Activated CD4-positive, alpha-beta T cell treated with anti-CD3 and anti-CD28 coated beads, Interleukin-2, amount 50 U/mL, for 48 hours (primary cell): ENCODE results near the gene AVPR1B.

ENCODE experiments used
- DNase-seq, 2 experiments: peaks; one replicate each; pipeline ENCODE4 v3.0.0-alpha.2; 2020

AVPR1B gene, protein sequence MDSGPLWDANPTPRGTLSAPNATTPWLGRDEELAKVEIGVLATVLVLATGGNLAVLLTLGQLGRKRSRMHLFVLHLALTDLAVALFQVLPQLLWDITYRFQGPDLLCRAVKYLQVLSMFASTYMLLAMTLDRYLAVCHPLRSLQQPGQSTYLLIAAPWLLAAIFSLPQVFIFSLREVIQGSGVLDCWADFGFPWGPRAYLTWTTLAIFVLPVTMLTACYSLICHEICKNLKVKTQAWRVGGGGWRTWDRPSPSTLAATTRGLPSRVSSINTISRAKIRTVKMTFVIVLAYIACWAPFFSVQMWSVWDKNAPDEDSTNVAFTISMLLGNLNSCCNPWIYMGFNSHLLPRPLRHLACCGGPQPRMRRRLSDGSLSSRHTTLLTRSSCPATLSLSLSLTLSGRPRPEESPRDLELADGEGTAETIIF

DNA sequence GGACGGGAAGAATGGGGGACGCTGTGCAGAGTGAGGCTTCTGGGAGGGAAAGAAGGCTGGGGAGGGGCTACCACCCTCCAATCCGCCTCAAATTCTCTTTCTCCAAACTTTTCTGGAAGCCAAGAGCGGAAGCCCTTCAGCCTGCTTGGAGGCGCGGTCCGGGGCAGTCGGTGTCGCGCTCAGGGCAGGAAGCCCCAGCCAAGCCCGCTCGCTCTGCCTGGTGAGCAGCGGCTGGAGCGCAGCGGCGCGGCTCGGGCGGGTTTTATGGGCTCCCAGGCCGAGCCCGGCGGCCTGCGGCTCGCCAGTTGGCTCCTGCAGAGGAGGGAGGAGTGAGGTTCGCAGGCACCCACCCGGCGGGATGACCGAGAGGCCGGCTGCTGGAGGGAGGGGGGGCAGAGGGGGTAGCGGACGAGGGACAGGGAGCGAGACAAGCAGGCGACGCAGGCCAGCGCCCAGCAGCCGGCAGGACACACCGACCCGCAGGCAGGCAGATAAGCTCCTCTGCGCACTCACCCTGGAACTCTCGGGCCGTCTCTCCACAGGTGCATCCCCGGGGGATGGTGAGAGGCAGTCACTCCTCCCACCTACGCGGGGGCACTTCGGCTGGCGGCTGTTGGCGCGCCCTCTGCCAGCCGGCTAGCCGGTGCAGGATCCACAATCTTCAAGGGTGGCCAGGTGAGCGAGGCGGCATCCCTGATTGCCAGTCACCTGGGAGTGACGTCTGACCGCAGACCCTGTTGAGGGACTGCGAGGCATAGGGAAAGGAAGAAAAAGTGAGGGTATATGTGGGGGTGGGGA is at the start of gene AVPR1B:
TSS of gene AVPR1B (minus strand) at position 238 of the 798 bp plus-strand sequence. CDS start 498 bp downstream, outside the sequence.
- DNase-seq: peak; percentile 29 to 38

DNA sequence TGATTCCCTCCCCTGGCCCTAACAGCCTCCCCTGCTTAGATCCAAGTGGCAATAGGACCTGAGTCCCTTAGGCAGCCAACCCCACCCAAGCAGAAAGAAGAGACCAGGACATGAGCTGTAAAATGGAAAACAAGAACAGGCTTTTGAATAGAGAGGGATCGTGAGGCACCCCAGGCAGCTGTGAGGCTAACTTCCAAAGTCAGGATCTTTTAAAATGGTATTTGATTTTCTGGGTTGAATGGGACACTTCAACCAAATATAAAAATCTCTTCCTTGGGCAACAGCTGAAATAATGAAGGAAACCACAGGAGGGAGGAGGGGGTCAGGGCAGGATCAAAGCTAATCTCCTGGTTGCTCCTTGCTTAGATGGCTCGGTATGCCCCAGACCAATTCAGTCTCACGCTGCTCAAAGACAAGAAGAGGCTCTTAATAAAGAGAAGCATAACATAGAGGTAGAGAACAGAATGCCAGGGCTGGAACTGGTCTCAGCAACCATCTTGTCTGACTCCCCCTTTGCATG is 28.6 kb upstream of the AVPR1B start:
- DNase-seq: no peak

DNA sequence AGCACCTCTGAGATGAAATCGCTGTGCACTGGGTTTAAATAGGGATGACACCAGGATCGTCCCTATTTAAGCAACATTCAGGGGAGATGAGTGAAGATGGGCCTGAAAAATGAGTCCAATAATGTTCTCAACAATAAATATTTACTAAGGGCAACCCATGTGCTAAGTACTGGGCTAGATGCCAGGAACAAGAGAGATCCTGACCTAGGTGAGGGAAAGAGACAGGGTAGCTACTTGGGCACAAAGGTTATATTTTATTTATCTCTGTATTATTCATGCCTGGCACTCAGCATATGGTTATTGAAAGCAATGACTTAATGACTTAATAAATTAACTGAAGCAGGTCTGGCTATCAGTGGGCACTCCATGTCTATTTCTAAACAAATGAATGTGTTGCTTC is 27.4 kb upstream of the AVPR1B start:
- no peak for DNase-seq

DNA sequence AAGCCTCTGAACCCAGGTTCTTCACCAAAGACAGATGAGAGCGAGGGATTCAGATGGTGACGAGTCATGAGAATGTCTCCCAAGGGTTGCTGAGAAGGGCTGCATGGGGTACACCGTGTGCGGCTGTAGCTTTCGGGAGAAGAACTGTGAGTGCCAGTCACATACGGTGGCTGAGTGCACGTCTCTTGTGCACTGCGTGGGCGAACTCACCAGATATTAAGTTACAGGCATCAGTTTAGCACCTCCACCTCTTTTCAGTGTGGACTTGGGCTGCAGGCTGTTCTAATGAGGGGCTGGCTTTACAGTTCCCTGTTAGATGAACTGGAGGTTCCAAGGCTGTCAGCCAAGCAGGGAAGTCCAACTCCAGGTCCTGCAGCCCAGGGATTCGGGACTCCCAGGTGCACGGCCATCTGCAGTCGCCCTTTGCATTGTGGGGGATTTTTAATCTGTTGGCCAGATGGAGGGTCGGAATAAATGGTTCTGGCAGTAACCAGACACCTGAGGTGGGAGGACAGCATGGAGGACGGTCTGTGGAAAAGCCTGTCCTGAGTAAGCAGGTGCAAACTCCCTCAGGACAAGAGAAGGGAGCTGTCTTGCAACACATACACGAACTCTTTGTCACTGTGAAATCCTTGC is 26.5 kb upstream of the AVPR1B start:
- no peak for DNase-seq

DNA sequence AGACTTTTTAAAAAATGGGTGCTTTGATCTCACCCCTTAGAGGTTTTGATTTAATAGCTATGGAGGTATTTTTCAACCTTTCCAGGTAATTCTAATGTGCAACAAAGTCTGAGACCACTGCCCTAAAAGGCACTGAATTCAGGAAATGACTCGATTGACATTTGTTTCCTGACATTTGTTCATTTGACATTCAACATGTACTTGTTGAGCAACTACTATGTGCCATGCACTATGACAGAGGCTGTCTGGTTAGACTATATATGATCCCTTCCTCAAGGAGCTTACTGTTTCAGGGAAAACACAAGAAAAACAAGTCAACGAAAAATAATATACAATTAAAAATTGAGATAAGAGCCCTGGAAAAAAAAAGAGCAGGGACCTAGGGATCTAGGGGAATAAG is 25.6 kb upstream of the AVPR1B start:
- DNase-seq: no peak

DNA sequence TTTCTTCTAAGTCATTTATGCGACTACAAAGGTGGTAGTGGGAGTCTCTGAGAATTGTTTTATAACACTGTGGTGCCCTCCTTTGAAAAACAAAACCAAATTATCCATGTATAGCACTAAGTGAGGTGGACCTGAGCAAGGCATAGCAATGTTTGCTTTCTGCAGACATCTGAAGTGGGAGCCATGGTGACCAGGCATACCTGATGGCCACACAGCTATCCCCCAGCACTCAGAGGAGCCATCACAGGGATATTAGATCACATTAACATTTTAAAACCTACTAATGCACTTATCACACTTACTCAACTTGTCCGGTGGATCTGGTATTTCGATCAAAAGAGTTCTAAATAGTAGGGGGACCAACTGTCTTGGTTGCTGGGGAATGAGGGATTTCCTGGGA is 24.8 kb upstream of the AVPR1B start:
- no peak for DNase-seq

DNA sequence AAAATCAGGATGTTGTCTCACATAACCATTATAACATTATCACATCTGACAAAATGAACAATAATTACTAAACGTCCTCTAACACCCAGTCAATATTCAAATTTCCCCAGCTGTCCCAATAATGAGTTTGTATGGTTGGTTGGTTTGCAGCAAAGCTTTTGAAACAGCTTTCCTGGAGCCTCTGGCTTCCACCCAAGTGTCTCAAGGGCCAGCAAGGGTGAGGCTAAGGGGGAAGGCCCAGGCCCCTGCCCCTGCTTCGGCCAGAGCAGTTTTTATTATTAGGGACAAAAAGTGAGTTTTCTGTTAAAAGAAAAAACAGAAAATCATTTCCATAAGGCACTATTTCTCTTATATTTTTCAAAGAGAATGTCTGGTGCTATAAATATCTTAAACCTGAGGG is 19.1 kb upstream of the AVPR1B start:
- DNase-seq: no peak

DNA sequence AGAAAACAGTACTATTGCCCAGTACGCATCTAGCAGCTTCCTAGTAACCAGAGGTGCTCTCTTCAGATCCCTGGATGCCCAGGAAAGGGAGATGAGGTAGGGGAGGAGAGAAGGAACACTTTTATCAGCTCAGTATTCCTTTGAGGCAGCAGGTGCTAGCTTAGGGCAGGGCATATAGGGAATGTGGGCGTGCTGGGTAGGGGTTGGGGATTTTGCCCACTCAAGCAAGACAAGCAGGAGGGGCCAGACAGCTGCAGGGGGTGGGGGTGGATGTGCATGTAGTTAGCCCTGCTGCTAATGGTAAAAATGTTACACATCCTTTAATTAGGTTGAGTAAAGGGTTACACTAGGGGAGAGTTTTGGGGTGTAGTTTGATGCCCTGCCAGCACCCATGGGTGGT is 18.1 kb upstream of the AVPR1B start:
- DNase-seq: no peak

DNA sequence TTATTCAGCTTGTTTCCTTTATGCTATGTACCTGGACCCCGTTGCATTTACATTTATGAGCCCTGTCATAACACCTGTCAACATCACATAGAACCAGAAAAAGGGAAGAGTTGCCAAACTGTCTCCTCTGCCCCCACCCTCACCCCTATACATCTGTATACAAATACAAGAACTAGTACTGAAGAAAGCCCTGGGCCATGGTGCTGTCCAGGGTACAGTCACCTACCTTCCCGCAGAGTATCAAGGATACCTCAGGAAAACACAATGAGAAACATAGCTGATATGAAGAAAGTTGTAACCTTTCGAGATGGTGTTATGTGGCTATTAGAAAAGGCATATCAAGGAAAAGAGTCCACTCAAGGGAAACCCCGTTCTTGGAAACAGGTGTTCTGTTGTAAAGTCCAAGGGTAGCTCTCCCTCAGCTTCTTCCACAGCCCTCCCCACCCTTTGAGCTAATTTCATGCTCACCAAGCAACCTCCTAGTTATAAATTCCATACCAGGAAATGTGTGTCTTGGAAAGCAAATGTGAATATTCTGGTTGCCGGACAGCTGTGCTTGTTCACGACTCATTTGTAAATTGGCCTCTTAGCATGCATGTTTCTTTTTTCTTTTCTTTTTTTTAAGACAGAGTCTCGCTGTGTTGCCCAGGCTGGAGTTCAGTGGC is 16.7 kb upstream of the AVPR1B start:
- no peak for DNase-seq

DNA sequence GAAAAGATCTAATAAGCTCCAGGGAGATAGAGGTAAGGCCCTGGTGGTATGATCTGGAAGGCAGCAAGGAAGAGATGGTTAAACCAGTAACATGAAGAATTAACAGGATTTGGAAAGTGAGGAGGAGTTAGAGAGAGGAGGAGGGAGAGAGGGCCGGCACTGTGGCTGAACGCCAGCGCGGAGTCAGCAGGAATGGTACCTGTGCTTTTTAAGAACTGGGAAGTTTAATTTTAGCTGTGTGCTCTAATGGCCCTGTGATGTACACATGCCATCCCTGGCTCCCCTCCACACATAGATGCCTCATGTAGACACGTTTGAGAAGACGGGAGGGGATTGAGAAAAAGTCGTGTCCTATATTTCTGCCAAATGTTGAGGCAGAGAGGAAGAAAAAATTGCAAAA is 13.8 kb upstream of the AVPR1B start:
- no peak for DNase-seq

DNA sequence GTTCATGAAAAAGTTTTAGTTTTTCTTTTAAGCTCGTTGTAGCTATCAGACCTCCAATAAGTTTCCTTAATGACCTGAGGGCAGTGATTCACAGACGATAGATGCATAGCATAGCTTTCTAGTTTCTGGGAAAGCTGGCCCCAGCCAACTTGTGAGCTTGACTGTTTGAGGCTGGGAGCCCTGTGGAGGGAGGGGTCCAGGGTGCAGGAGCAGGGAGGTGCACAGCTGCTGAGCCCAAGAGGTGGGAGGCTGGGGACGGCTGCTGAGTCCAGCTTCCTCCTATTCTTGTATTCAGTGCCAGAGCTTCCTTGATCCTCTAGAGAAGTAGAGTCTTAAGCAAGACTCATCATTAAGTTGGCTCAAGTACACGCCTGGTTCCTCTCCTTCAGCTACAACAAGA is 11.0 kb upstream of the AVPR1B start:
- DNase-seq: no peak

DNA sequence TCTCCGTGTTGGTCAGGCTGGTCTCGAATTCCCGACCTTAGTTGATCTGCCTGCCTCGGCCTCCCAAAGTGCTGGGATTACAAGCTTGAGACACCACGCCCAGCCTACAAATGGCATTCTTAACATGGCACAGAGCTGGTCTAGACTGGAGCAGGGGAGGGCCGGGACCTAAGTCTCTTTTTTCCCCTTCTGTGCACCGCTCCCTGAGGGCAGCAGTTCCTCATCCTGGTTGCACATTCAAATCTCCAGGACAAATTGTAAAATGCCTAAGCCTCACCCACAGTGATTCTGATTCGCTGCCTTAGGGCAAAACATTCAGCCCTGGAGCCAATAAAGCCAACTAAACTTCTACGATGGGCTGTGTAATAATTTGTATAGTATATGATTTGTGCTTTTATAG is 10.1 kb upstream of the AVPR1B start:
- no peak for DNase-seq

DNA sequence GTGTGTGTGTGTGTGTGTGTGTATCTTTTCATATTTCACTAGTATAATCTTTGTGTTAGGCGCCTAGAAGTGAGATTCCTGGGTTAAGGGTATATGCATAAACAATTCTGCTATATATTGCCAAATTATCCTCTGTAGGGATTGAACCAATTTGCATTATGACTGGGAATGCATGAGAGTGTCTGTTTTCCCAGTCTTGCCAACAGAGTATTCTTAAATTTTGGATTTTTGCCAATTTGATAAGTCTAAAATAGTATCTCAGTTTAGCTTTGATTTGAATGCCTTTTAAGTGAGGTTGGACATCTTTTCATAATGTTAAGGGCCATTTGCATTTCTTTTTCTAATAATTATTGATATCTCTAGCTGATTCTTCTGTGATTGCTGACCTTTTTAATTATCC is 8.2 kb upstream of the AVPR1B start:
- DNase-seq: no peak

DNA sequence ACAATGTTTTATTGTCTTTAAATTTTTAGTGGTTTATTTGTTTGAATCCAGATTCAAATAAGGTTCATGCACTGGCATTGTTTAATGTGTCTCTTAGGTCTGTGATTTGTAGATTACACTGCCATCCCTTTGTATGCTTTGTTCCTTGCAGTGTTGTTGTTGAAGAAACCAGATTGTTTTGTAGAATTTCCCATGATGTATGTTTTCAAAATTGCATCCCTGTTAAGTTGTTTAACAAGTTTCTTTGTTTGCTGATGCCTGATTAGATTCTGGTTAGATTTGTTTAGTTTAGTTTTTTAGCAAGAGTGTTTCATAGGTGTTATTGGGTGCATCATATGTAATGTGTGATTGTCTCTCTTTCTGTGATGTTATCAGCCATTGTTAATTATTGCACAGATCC is 5.5 kb upstream of the AVPR1B start:
- no peak for DNase-seq

DNA sequence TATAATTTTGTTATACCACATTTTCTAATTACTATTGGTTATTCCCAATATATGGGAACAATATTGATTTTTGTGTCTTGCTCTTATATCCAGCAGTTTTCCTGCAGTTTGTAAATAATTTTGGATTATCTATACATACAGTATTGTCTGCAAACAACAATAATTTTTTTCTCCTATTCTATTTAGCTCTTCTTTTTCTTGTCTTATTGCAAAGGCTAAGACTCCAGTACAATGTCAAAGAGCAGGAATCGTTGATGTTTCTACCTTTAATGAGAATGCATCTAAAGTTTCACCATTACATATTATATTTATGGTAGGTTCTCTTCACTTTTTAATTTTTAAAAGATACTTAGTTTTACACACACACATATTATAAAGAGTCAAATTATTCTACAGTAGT is 4.1 kb upstream of the AVPR1B start:
- DNase-seq: no peak

DNA sequence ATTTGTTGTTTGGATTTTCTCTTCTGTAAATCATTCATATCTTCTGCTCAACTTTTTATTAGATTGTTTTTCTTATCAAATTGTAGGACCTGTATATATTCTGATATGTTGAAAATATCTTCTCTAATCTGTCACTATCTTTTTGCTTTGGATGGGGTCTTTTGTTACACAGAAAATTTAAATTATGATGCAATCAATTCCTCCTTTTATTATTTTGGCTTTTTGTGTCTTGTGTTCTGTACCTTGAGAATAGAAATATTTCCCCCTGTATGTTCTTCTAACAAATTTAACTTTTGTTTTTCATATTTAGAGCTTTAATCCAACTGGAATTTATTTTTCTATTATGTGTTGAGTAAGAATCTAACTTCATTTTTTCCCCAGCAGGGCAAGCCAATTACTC is 3.2 kb upstream of the AVPR1B start:
- DNase-seq: no peak

DNA sequence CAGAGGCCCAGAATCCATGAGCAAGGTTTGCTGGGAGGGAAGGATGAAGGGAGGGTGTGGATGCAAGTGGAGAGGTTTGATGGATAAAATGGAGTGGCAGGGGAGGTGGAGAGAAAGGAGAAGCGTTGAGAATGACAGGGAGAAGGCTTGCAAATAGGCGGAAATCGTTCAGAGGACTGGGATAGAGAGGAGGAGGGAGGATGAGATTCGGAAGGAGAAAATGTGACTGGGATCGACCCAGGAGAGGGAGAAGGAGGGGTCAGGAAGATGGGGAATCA is 376 bp downstream of the AVPR1B start:
- no peak for DNase-seq

DNA sequence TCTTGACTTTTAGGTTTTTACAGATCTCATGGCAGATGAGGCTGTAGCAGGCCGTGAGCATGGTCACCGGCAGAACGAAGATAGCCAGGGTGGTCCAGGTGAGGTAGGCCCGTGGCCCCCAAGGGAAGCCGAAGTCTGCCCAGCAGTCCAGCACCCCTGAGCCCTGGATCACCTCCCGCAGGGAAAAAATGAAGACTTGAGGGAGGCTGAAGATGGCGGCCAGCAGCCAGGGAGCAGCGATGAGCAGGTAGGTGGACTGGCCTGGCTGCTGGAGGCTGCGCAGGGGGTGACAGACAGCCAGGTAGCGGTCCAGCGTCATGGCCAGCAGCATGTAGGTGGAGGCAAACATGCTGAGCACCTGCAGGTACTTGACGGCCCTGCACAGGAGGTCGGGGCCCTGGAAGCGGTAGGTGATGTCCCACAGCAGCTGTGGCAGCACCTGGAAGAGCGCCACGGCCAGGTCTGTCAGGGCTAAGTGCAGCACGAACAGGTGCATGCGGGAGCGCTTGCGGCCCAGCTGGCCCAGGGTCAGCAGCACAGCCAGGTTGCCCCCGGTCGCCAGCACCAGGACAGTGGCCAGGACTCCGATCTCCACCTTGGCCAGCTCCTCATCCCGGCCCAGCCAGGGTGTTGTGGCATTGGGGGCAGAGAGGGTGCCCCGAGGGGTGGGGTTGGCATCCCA is 856 bp downstream of the AVPR1B start:
- DNase-seq: no peak

DNA sequence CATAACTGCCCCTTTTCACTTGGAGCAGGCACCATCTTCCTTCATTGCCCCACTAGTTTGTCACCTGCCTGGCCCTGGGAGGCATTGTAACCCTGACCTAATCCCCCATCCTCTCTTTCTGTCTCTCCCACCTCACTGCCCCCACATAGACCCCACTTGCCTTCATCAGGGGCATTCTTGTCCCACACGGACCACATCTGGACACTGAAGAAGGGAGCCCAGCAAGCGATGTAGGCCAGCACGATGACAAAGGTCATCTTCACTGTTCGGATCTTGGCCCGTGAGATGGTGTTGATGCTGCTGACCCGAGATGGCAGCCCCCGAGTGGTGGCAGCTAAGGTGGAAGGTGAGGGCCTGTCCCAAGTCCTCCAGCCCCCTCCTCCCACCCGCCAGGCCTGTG is 1.4 kb downstream of the AVPR1B start:
- DNase-seq: no peak

DNA sequence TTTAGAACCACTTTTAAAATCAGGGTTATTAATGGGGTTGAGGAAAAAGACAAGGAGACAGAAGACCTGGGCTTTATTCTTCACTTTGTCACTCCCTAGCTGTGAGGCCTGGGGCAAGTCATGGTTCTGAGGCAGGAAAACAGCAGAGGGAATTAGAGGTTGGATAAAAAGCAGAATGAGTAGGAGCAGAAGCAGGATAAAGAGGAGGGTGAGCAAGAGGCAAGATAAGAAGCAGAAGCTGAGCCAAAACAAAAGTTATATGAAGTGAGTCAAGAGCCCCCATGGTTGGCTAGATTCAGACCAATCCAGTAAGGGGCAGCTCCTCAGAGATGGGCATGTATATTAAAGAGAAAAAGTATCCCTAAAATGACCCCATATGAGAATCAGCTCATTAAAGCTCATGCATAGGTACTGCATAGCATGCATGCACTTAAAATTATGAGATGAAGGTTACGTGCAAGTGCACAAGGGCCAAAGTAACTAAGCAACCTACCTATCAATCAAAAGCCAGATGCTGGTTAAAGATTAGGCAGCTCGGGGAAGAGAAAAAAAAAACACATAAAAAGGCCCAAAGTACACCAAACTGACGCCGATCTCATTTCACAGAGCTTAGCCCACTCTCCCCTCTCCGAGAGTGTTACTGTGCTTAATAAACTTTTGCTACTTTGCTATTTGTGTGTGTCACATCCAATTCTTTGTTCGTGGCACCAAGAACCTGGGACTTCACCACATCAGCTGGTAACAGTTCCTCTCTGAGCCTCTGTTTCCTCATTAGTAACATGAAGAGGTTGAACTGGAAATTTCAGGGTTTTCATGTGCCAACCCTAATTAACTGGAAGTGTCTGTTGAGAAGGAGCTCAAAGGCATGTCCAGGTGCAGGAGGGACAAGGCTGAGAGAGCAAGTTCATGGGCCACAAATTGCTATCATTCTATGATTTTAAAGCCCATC is 2.2 kb downstream of the AVPR1B start:
- no peak for DNase-seq

DNA sequence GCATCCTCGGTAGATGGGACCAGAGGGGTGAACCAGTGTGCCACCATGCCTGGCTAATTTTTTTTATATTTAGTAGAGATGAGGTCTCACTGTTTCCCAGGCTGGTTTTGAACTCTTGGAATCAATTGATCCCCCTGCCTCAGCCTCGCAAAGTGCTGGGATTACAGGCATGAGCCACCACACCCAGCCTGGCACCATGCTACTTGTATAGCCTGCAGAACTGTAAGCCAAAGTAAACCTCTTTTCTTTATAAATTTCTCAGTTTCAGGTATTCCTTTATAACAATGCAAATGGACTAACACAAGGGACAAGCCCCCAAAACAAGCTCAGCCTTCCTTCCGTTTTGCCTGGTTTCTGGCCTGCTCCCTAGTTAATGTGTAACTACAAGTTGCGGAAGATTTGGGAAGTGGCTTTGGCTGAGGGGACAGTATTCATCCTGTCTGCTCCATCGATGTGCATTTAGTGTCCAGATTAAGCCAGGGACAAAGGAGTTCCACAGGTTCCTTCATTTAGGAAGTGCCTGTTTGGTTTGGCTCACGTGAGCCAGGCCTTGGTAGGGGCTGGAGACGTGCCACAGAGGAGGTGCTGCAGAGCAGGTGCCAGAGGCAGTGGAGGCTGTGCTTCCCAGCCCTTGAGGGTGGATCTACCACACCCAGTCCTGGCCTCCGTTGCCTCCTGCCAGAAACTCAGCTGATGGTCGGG is 4.4 kb downstream of the AVPR1B start:
- no peak for DNase-seq
